GM19395 (cell line): ENCODE data around the gene HPF1.
"Not testable (repeated sequence)": the region's sequence is repeated elsewhere in the genome, so short reads cannot be mapped to it uniquely, and the experiment has no call there.

Experiments used
- ATAC-seq: cut with Tn5 transposase; IDR thresholded peaks from one replicate; pipeline ENCODE4 v1.9.1; 2021; ENCODE audit warnings: mild to moderate bottlenecking, moderate library complexity; ENCODE audit not compliant: unreplicated experiment

HPF1 gene

GRCh38 chr4:169757575-169758184, at the start of gene HPF1:
HPF1 (minus strand) TSS chr4:169757944; CDS start chr4:169757877, 67 bp downstream.
- peak; percentile 94 for ATAC-seq

GRCh38 chr4:169806770-169807169, 49.0 kb upstream of the HPF1 start:
- not testable (repeated sequence) for ATAC-seq

DNA sequence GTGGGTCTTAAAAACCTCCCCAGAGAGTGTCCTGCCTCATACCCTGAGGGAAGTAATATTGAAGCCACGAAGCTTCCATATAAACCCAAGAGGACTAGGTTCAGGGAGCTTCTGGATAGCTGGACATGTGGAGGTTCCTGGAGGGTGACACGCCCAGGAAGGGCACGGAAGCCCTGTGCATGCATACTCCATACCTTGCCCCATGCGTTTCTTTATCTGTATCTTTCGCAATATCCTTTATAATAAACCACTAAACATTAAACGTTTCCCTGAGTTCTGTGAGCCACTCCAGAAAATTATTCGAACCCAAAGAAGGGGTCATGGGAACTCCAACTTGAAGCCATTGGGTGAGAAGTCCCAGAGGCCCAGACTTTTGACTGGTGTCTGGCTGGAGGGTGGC, 45.7 kb upstream of the HPF1 start:
- ATAC-seq = no peak

DNA sequence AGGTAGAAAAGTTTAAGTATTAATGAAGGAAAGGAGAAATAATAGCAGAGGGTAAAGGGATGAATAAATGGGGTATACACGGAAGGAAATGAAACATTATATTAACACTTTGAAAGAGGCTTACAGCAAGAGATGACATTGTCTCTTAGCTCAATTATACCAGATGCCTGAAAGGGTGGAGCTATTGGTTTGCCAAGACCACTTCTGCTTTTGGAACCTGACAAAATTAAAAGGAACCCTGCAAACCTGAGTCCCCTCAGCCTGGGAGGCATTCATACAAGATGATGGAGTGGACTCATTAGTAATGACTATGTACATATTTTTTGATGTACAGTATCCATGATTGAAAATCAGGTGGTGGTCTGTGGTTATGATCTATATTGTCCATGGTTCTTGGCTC, 45.1 kb upstream of the HPF1 start:
- ATAC-seq = no peak

DNA sequence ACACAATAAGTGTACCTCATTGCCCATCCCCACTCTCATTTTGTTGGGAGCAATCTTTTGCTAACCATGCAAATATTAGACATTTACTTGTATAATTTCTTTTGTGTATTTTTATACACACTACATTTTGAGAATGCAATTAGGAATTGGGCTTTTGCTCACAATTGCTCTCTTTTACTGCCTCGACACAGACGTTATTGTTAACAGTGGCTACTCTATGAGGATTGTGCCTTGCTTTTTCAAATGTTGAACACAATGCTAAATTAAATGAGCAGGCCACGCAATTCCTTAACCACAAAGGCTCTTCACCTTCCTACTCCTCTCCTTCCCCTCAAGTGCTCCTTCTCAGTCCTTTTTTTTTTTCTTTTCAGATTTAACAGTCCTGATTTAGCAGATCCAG, 42.8 kb upstream of the HPF1 start:
- ATAC-seq = no peak

GRCh38 chr4:169799260-169799659, 41.5 kb upstream of the HPF1 start:
- no peak for ATAC-seq

DNA sequence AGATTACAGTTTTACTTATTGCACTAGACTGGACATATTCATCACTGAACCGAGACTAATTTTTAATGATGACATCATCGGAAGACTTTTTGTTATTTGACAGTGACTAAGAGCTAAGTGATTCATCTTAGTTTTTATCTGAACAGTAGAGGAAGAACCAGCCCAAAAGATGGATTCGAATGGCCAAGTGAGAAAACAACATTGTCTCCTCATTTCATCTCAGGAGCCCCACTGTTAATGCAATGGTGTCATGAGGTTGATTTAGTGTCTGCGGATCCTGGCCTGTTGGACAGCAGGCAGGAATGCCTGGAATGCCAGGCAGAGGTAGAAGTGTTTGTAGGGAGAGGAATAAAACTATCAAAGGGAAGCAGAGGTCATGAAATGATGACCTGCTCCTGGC, 37.8 kb upstream of the HPF1 start:
- no peak for ATAC-seq

- no peak for ATAC-seq
Measured at GRCh38 chr4:169791527-169792156, 33.9 kb upstream of the HPF1 start.

DNA sequence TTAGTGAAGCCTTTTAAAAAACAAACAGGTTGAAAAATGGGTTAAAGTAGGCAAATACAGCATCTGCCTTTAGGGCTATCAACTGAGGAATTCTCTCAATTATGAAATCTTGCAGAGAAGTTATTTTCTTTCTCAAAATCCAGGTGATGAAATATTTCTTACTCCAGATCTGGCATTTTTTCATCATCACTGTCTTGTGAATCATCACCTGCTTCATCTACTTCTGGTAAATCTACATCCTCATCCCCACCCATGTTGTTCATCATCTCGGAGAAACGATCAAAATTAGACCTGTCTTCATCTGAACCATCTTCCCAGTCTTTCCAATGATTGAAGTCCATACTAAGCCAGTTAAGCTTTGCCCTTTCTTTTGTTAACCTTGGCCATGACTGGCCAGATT, 33.3 kb upstream of the HPF1 start:
- ATAC-seq = no peak

- ATAC-seq = no peak
Measured at GRCh38 chr4:169774466-169775445, 17.0 kb upstream of the HPF1 start.

DNA sequence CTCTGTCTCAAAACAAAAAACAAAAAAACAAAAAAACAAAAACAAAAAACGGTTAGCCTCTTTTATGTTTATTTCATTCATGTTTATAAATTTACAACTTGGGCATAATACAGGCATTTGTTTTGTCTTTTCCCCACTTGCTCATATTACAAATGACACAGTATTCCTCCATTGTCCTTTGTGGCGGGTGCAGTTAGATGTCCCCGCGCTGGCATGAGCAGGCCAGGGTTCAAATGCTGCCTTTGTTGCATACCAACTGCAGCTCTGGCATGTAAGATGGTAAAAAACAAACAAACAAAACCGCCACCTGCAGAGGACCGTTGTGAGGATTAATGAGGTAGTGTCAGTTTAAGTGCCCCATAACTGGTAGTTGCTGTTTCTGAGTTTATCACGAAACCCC, 16.1 kb upstream of the HPF1 start:
- no peak for ATAC-seq

DNA sequence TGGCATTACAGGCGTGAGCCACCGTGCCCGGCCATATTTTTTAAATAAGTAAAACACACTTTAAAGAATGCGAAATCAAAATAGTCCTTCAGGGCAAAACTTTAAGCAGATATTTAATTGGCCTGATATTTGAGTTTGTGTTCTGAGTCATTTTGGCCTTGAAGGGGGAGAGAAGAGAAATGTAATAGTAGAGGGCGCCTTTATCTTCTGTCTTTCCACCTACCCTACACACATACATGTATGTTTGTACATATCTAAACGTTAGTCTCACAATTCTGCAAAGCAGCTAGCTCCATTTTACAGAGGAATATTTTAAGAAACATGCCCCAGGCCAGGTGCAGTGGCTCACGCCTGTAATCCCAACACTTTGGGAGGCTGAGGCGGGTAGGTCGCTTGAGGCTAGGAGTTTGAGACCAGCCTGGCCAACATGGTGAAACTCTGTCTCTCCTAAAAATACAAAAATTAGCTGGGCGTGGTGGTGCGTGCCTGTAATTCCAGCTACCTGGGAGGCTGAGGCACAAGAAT, 13.9 kb upstream of the HPF1 start:
- ATAC-seq = not testable (repeated sequence)

DNA sequence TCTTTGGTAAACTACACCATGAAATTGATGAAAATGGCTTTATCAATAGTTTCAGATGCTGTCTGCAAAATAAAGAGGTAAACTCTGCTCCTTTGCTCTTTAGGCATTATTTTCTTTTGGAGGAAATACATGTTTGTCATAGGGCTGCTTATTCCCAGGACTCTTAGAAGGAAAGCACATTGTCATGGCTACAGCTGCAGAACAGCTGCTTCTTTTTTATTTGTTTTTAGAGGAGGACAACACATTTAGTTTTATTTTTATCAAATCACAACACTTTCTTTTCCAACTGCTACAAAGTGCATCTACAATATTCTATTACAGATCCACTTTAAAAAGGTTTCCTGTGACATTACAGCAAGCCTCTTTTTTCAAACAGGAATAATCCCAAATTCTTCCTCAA, 12.7 kb upstream of the HPF1 start:
- no peak for ATAC-seq

DNA sequence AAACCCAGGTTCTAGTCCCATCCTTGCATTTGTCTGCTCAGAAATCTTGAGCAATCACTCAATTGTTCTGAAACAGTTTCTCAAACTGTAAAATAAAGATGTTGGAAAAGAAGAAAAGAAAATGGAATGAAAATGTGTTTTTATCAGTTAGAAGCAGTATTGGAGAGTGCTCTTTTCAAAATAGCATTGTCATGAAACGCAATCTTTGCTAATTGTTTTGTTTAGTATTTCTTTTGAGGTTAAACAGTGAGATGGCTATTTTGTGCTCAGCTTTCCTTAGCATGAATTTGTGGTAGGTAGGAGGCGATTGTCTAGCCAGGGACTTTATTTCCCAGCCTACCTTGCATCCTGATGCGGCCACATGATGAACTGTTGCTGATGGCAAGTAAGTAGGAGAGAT, 10.6 kb upstream of the HPF1 start:
- ATAC-seq = no peak

DNA sequence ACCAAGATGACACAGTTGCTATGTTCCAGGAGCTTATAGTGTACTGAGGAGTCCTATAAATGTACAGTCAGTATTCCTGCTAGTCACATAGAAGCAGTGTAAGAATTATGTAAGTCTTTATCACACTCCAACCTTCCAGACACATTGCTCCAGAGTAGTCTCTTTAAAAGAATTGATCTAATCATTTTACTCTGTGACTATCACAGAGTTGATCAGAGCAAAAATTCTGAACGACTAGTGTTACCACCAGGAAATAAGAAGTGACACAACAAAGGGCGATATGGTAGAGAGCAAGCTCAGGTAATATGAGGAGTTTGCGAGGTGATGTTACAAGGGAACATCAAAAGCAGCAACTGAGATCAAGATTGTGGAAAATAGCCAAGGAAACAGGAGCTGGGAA, 9.0 kb upstream of the HPF1 start:
- no peak for ATAC-seq

GRCh38 chr4:169765835-169766234, 8.1 kb upstream of the HPF1 start:
- no peak for ATAC-seq

DNA sequence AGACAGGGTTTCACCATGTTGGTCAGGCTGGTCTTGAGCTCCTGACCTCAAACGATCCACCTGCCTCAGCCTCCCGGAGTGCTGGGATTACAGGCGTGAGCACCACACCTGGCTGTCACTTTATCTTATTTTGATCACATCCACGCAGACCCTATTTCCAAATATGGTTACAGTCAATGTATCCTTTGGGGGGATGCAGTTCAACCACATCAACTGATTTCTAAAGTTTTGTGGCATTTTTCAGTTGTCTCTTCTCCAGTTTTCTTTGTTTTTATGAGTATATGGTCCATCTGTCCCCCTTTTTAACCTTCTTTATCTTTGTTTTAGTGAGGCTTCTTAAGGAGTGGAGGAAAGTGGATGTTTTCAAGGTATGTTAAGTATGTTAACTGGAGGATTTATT, 4.1 kb upstream of the HPF1 start:
- ATAC-seq = no peak

DNA sequence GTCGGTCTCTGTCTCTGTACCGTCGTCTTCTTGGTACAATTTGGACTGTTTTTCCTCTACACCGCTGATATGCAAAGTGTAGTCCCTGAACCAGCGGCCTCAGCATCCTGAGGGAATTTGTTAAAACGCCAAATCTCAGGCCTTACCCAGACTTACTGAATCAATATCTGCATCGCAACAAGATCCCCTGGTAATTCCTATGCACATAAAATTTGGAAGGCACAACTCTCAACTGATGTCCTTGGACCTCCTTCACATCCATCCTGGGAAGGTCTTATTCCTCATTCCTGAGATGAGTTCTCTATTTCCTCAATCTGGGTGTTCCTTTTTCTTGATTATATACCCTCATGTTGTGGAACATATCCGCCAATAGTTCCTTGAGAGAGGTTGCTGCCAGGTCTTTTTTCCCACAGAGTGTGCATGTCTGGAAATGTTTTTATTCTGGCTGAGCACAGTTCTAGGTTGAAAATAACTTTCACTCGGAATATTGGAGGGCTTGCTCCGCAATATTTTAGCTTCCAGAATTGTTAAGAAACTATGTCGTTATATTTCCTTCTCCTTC, 738 bp upstream of the HPF1 start:
- ATAC-seq = no peak

GRCh38 chr4:169756971-169757574, 671 bp downstream of the HPF1 start:
- ATAC-seq = peak; percentile 37

DNA sequence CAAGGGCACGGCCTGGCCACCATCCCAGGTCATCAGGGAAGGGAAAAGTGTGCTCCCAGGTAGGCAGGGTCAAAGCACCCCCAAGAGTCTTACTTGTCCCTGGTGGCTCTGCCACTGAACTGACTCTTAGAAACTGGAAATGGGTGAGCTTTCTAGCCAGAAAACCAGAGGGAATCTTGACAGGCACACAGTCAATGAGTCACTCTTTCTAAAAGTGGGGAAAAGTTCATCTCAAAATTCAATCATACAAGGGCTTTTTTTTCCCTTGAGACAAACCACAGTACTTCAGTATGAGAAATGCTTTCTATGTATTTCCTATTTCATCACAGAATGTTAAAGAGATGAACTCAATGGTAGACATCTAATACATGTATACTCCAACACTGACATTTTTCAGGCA, 12.5 kb downstream of the HPF1 start:
- no peak for ATAC-seq

DNA sequence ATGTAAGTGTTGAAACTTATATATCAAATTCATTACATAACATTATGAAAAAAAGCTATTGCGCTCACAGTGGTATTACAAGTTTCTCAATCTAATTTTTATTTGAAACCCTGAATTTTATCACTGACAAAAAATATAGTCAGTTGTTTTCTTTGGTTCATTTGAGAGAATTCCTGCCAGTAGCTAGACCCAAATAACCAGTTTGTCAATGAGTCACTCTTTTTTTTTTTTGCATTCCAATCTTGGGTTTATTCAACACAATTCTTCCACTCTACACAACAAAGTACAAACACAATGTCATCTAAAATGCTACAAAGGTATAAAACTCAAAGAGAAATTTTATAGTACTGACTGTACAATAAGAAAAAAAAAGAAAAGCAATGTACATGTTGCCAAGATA, 13.1 kb downstream of the HPF1 start:
- ATAC-seq = no peak
